Stimulated activated naive CD4-positive, alpha-beta T cell (primary cell): ENCODE data around the gene UTP20.

ENCODE experiments used
- DNase-seq, 6 experiments: peaks; one replicate each; lab custom pipeline; 2025; lab: John Stamatoyannopoulos, UW

UTP20 gene

DNA sequence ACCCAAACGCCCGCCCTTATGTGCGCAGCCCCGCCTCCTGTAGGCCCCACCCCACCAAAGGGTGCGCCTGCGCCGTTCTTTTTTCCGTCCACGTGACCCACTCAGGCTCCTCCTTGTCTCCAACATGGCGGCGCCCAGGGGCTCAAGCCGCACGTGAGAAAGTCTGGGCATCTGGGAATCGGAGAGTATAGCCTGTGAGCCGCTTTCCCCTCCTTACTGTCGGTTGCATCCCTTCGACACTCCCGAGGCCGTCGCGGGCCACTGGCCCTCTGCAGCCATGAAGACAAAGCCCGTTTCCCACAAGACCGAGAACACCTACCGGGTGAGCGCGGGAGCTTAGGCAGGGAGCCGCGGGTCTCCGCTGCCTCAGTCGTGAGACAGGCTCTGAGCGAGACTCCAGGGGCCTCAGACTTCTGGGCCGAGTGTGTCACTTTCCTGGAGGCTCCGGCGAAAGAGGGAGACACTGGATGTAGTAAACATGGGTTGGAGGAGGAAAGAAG lies at the start of gene UTP20:
TSS of gene UTP20 (plus strand) at position 100 of the 500 bp plus-strand sequence. CDS start at position 278, 178 bp downstream.
- DNase-seq = peak; percentile 84 to 93 (median 92)

GRCh38 chr12:101230547-101230946 lies 49.4 kb upstream of the UTP20 start:
- DNase-seq = no peak

GRCh38 chr12:101231636-101232035 lies 48.3 kb upstream of the UTP20 start:
- DNase-seq = no peak

GRCh38 chr12:101235686-101236085 lies 44.2 kb upstream of the UTP20 start:
- no peak for DNase-seq

GRCh38 chr12:101238306-101238705 lies 41.6 kb upstream of the UTP20 start:
- DNase-seq = no peak

DNA sequence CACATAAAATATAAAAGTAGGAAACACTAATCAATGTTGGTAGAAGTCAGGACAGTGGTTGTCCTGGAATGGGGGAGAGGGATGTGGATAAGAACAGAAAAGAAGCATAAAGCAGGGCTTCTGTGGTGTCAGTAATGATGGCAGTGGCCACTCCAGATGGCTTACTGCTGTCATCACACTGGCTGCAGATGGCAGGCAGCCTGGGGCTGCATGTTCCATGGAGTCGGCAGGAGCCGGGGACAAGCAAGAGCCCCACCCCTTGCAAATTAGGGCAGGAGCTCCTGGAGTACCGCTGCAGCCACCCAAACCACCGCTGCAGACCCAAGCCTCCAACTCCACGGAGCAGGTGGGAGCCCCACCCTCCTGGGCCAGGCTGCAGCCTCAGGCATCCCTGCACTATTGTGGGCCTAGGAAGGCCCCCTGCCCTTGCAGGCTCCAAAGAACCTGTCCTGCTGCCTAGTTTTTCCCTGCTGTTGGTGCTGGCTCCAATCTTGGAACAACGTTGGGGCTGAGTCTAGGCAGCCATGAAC lies 41.0 kb upstream of the UTP20 start:
- no peak for DNase-seq

DNA sequence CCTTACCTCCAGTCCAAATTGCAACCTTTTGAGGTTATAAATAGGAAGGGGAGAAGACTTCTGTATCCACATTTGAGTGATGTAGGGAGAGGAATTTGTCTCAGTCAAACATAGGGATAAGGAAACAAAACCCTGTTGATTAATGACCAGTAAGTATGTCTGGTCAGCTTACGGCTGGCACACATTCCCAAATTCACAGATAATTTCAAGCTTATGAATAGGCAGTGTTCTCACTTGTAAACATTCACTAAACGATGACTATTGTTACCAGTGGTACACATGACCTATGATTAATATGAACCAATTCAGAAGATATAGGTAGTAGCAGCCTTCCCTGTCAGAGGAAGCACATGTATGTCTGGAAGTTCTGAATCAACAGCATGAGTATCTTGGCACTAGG lies 36.8 kb upstream of the UTP20 start:
- no peak for DNase-seq

DNA sequence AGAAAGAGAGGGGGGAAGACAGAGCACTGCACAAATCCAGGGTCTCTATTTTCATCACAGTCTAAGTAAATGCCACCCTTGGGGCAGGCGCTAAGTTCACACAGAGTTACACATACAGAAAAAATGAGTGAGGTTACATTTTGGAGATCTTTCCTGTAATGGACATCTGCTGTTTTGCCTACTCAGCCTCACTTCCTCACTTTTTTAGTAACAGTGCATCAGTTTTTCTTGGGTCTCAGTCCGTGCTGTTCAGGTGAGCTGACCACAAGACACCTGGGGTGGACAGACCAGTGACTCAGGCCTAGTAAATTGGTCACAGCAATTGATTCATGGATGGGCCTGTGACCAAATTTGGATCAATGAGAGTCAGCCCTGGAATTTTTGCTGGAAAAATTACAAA lies 36.3 kb upstream of the UTP20 start:
- no peak for DNase-seq

- DNase-seq = no peak
Measured at GRCh38 chr12:101256266-101256665, 23.6 kb upstream of the UTP20 start.

DNA sequence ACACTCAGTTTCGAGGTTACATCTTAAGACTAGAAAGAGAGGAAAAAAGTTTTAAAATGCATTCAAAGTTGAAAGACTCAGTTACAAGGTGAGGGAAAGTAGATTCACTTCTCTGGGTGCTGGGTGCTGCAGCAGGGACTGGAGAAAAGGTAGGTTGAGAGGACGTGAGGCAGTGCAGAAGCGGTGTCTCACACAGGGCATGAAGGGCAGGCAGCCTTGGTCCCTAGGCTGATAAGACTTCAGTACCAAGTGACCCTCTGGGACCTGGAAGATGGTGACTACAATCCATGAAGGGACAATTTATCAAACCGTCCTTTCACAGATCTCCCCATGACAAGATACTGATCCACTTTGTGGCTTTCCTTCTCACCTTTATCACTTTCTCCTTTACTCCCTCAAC lies 22.5 kb upstream of the UTP20 start:
- DNase-seq = no peak

DNA sequence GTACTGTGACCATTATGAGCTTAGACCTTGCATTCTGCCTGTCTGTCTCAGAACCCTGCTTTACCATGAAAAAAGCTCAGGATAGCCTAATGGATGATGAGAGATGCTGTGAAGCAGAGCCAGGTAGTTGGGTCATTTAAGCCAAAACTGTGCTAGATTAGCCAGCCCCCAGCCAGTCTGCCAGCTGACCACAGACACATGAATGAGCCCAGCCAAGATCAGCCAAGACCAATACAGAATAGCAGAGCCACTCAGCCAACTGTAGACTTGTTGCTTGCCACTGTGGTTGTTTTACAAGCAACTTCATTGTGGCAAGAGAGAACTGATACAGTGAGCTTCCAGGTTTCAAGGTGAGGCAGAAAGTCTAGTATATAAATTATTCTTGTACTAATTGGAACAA lies 12.8 kb upstream of the UTP20 start:
- DNase-seq = no peak

- DNase-seq = no peak
Measured at GRCh38 chr12:101276433-101276832, 3.5 kb upstream of the UTP20 start.

DNA sequence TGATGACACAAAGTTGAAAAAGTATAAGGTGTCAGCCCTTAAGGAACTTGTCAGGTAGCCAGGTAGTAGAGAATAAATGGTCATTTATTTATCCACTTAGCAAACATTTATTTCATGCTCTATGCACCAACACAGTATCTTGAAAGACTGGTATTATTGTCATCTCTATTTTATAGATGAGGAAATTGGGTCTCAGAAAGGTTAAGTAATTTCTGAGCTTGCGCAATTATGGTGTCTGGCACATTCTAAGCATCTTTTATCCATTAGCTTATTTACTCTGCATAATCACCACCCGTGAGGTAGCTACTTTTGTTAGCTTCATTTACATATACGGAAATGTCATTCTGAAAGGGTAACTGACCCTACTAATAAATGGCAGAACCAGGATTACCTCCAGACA lies 2.5 kb upstream of the UTP20 start:
- no peak for DNase-seq

- no peak for DNase-seq
Measured at GRCh38 chr12:101287357-101287756, 7.5 kb downstream of the UTP20 start.

DNA sequence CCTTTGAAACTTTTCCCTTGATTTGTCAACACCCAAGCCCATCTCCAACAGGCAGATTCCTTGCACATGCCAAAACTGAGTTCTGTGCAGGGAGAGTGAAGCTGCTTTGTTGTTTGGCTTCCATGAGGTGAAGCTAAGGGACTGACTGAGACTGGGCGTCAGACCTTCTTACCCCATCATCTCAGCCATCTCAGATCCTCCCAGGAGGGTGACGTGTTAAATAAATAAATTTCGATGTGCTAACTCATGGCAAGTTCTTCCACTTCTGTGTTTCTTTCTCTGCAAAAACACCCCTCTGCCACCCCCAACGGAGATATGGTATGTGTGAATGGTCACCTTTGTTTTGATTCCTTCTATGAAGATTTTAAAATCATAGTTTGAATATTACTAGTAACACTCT lies 17.8 kb downstream of the UTP20 start:
- DNase-seq = no peak

DNA sequence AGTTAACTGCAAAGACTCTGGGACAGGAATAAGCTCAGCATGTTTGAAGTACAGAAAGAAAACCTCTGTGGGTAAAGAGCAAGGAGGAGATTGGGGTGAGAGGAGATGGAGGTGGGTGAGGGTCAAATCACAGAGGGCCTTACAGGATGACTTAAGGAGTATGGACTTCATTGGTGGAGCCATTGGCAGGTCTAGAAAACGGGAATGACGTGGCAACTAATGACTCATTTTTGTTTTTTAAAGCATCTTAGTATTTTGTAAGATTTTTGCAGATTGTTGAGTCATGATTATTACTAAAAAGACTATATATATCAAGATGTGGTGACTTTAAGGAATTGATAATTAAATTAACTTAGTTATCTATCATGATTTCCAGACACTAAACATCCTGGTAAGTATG lies 18.5 kb downstream of the UTP20 start:
- no peak for DNase-seq

DNA sequence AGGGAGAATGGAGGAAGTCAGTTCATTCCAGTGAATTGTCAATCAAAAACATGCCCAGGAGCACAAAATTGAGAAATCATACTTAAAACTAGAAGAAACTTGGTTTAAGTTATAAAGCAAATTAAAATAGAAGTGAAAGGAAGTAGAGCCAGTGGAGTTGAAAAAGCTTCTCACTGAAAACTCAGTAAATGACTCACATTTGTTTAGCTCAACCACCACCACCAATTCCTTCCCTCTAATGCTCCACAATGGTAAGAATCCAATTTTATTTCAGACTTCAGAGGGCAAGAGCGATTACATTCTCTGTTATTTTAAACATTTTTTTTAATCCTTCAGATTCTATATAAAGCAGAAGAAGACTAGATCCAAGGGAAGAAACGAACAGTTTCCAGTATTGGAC lies 19.4 kb downstream of the UTP20 start:
- no peak for DNase-seq

- DNase-seq = no peak
Measured at GRCh38 chr12:101299931-101300330, 20.0 kb downstream of the UTP20 start.

- DNase-seq = no peak
Measured at GRCh38 chr12:101302741-101303140, 22.8 kb downstream of the UTP20 start.

DNA sequence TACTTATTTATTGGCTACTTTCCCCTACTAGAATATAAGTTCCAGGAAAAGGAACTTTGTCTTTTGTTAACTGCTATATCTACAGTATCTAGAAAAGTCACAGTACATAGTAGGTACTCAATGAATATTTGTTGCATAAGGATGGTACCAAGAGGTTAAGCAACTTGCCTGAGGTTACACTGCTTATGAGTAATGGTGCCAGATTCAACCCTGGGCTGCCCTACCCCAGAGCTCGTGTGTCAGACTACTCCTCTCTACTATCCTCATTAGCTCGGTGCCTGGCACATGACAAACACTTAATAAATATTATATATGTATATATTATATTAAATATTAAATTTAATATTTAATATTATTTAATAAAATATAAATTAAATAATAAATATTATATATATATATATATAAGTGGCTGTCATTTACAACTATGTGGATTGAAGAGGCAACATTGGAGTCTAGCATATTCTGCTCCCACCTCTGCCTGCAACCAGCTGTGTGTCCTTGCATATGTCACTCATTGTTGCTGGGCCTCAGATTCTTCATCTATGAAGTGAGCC lies 25.4 kb downstream of the UTP20 start:
- DNase-seq = no peak

GRCh38 chr12:101305794-101306193 lies 25.9 kb downstream of the UTP20 start:
- no peak for DNase-seq

- no peak for DNase-seq
Measured at GRCh38 chr12:101322480-101322879, 42.6 kb downstream of the UTP20 start.

DNA sequence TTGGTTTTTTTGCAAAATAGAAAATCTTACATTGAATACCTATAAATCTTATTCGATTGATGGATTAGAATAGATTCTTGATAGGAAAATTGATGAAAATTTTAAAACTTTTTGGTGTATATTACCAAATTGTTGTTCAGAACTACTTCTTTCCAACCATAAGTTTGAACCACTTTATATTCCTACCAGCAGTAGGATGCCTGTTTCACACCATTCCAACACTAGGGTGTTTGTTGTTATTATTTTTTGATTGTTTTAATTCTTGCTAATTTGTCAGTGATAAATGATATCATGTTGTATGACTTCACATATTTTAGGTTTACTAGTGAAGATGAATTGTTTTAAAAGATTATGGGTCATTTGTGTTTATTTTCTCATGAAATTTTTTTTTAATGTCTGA lies 43.4 kb downstream of the UTP20 start:
- no peak for DNase-seq

DNA sequence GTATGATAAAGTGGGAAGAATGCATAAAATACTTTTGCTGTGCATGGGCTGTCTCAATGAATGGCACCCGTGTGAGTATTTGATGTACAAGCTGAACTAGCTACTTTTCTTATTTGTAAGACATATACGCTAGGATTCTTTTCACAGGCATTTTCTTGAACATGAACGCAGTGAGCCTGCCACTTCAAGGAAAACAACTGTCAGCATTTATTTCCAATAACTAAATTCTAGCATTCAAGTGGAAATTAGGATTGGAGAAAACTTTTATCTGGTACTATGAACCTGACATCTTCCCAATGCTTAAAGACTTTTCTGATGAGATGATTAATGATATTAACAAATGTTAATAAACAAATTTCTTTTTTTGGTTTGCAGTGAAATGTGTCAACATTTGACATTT lies 45.7 kb downstream of the UTP20 start:
- DNase-seq = no peak
